PC-9 (cell line): ENCODE results near the gene CHMP2A.
"Not testable (repeated sequence)": the region's sequence is repeated elsewhere in the genome, so short reads cannot be mapped to it uniquely, and the experiment has no call there.

Source experiments
- EZH2 ChIP-seq: fragments of 200-600 bp; sonication (generic); IDR thresholded peaks from 2 replicates; pipeline ENCODE4 v1.8.0; 2017; ENCODE audit warnings: antibody characterized with exemption, low read depth
- TF ChIP-seq, protein P1 (sequence below): fragments of 200-600 bp; sonication (generic); conservative IDR thresholded peaks from 2 replicates; pipeline ENCODE4 v1.6.1; 2017; ENCODE audit warnings: mixed run types, antibody characterized with exemption, mild to moderate bottlenecking, moderate library complexity

DNA sequence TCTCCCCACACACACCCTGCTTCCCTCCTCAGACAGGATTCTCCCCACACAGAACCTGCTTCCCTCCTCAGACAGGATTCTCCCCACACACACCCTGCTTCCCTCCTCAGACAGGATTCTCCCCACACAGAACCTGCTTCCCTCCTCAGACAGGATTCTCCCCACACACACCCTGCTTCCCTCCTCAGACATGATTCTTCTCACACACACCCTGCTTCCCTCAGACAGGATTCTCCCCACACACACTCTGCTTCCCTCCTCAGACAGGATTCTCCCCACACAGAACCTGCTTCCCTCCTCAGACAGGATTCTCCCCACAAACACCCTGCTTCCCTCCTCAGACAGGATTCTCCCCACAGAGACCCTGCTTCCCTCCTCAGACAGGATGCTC, 15.7 kb downstream of the CHMP2A start:
- TF ChIP-seq, protein P1, sequence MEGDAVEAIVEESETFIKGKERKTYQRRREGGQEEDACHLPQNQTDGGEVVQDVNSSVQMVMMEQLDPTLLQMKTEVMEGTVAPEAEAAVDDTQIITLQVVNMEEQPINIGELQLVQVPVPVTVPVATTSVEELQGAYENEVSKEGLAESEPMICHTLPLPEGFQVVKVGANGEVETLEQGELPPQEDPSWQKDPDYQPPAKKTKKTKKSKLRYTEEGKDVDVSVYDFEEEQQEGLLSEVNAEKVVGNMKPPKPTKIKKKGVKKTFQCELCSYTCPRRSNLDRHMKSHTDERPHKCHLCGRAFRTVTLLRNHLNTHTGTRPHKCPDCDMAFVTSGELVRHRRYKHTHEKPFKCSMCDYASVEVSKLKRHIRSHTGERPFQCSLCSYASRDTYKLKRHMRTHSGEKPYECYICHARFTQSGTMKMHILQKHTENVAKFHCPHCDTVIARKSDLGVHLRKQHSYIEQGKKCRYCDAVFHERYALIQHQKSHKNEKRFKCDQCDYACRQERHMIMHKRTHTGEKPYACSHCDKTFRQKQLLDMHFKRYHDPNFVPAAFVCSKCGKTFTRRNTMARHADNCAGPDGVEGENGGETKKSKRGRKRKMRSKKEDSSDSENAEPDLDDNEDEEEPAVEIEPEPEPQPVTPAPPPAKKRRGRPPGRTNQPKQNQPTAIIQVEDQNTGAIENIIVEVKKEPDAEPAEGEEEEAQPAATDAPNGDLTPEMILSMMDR = not testable (repeated sequence)
- not testable (repeated sequence) for TF ChIP-seq EZH2
